Omental fat pad (tissue), 4 donors: ENCODE results near the gene ZMIZ1. TPM values are rescaled to one million over a fixed set of nuclear protein-coding genes. Genes with fewer than 3 reads are reported as not detected.
A peak's percentile ranks its signal among the peaks of the same experiment; 100 is the strongest.

ENCODE experiments used
- ATAC-seq: fragments of 150-250 bp; one replicate; pipeline ENCODE4 v1.9.1; 2016; ENCODE audit warnings: mild to moderate bottlenecking, moderate library complexity; ENCODE audit not compliant: low FRiP score
- DNase-seq: peaks from one replicate; pipeline ENCODE4 v3.0.0-alpha.2; 2019; ENCODE audit warnings: low spot score
- total RNA-seq, 4 donors: library from RNA; depleted of rRNA; stranded (reverse); fragments of >200 nt; gene quantifications; one replicate each; pipeline ENCODE4 v1.1.0, GENCODE V29; 2016
- TF ChIP-seq, protein P1 (sequence below), 3 donors: fragments of 450-650 bp; IDR thresholded peaks; one replicate each; pipeline ENCODE4 v1.5.1; 2016 to 2017; ENCODE audit warnings: antibody characterized with exemption in 3 of 3, mild to moderate bottlenecking in 3 of 3, moderate library complexity in 2 of 3

The ZMIZ1 gene
- total RNA-seq, 4 donors from 2014 or later: 24.2 to 64.8 (median 43.1) TPM

DNA sequence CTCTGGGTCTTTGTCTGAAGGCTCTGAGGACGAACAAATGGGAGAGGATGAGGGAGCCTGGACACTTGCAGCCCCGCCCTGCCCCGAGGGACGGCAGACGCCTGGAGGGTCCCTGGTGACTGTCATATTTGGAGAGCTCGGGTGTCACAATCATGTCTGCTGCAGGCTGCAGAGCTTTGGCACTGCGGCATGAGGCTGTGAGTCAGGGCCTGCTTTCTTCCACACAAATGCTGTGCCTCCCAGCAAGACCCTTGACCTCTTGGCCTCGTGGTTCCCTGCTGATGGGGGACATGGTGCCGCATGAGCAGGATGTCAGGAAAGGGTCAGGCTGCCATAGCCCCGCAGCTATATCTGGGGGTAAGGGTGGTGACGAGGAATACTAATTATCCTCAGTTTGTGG is 213.6 kb downstream of the ZMIZ1 start:
- ATAC-seq: no peak
- TF ChIP-seq, protein P1, sequence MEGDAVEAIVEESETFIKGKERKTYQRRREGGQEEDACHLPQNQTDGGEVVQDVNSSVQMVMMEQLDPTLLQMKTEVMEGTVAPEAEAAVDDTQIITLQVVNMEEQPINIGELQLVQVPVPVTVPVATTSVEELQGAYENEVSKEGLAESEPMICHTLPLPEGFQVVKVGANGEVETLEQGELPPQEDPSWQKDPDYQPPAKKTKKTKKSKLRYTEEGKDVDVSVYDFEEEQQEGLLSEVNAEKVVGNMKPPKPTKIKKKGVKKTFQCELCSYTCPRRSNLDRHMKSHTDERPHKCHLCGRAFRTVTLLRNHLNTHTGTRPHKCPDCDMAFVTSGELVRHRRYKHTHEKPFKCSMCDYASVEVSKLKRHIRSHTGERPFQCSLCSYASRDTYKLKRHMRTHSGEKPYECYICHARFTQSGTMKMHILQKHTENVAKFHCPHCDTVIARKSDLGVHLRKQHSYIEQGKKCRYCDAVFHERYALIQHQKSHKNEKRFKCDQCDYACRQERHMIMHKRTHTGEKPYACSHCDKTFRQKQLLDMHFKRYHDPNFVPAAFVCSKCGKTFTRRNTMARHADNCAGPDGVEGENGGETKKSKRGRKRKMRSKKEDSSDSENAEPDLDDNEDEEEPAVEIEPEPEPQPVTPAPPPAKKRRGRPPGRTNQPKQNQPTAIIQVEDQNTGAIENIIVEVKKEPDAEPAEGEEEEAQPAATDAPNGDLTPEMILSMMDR (IDR thresholded peaks at IDR 0.05): no peak
- DNase-seq: no peak

DNA sequence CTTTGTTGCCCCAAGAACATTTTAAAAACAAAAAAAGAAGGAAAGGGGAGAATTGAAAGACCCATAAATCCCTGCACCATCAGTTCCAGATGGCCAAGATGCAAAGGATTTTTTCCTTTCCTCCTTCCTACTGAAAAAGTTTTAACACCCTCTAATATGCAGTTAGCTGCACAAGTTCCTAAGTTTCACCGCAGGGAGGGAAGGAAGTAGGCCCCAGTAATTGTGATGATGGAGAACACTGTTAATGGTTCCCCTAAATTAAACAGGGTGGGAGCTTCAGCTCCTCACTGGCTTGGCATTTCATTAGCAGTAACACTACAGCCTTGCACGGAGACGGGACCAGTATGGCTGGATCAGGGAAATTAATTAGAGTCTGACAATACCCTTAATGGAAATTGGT is 214.8 kb downstream of the ZMIZ1 start:
- ATAC-seq: no peak
- TF ChIP-seq, protein P1 (IDR thresholded peaks at IDR 0.05): no peak
- no peak for DNase-seq

DNA sequence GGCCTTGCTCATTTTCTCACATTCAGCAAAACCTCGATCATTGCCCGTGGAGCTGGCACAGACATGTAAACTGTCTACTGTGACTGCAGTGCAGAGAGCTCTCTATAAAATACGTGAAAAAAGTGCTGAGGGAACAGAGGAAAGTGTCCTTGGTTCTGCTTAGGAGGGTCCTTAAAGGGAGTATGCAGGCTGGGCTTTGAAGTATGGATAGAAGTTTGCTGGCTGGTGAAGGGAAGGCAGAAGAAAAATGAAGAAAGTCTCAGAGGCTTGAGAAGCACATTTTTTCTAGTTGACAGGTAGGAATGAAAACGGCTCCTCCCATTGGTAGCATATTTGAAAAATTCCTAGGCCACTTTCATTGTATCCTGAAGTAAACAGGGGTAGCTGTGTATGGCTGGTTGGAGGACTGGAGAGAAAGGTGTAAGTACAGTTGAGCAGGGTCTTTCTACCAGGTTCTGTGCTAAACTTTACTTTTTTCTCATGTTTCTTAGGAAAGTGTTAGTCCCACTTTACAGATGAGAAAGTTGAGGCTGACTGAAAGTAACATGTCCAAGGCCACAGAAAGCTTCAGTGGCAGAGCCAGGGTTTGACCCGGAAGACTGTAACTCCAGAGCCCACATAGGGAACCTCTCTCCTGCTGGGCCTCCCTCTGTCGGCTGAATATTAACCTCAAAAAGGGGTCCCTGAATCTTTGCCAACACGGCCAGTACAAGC is 215.5 kb downstream of the ZMIZ1 start:
- DNase-seq (no peak), ATAC-seq (no peak)
- TF ChIP-seq, protein P1 (IDR thresholded peaks at IDR 0.05): no peak

DNA sequence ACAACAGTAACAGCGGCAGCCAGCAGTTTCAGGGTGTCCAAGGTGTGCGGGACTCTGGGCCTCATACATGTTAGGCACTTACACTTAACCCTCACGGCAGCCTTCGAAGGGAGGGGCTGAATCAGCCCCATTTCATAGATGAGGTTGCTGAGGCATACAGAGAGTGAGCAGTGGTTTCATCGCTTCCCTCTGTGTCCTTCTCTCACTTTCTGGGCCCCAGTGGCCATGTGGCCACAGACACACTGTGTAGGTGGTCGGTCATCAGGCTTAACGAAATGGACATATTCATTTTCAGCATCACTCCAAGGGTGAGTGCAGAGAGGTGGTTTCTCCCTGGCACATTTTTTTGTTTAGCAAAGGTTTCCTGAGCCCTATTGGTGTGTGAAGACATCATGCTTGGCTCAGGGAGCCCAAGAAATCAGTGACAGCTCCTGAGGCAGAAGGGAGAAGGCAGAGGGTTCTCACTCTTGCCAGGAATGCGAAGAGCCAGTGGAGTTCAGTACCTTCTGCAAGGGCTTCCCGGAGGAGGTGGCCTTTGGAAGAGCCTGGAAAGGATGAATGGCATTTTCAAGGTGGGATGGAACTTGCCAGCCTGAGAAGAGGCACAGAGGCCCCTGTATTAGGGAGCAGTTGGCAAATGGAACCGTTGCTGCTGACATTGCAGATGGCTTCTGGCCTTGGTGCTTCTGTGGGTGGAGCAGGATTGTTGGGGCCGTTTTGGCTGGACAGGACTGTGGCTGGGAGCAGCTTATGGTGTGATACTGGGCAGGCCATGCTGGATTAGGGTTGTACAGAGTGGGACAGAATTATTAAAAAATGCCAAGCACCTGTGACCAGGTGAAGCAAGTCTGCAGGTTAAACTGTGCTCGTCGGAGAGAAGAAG is 216.8 kb downstream of the ZMIZ1 start:
- DNase-seq (no peak), ATAC-seq (no peak)
- TF ChIP-seq, protein P1 (IDR thresholded peaks at IDR 0.05): no peak

DNA sequence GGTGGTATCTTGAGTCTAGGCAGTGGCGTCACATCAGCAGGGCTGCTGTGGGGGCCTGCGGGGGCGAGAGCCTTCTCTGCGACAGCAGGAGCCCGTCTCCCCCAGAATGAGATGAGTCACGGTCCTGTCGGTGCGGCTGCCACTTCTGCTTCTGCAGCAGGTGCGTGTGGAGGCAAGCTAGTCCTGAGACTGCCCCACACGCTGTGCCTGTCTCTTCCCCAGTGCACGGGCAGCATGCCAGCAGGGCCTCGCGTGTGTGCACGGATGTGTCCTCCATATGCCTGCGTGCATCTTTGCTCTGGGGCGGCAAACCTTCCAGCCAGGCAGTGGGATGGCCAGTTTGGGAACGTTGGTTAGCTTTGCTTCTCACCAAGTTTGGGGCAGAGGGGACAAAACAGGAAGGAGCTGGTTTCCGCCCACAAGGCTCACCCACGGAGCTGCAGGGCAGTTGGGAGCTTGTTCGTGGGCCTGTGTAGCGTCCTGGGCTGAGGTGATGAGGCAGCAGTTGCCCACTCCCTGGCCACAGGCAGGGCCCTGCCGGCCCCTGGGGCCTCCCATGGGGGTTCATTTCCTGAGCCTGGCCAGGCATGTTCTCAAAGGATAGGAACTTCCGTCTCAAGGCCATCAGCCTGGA is 217.7 kb downstream of the ZMIZ1 start:
- DNase-seq: peak; percentile 50
- peak; percentile 12 for ATAC-seq
- TF ChIP-seq, protein P1 (IDR thresholded peaks at IDR 0.05): no peak

DNA sequence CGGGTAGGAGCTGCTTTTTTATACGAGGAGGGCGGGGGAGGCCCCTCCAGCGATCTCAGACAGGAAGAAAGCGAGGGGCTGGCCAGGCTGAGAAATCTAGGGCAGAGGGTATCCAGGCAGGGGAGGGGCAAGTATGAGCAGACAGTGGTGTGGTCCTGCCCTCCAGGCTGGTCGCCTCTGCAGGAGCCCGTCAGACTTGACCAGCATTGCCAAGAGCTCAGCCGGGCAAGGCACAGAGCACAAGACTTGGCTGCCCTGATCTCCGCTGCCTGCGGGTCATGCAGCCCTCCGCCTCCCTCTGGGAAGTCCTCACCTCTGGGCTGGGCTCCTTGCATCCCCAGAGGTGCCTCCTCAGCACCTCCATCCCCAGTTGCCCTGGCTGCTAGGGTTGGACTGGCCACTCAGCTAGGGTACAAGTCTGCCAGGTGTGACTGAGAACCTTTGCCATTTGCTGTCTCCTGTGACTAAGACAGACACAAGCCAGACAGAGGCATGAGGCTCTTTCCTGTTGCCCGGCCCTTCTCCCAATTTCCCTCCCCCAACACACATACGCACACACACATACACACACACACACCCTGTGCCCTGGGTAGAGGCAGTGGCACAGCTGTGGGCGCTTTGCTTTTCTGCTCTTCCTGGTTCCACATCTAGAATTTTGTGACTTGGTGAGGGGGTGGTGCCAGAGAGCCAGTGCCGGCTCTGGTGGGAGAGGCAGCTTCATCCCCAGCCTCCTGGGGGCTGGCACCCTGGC is 219.4 kb downstream of the ZMIZ1 start:
- ATAC-seq (no peak), DNase-seq (no peak)
- TF ChIP-seq, protein P1 (IDR thresholded peaks at IDR 0.05): no peak
